SIG-M5 (cell line): ENCODE data around the gene FASTK.
A peak's percentile ranks its signal among the peaks of the same experiment; 100 is the strongest.

Experiments used
- DNase-seq: peaks from one replicate; lab custom pipeline; 2025; lab: John Stamatoyannopoulos, UW

FASTK gene, protein sequence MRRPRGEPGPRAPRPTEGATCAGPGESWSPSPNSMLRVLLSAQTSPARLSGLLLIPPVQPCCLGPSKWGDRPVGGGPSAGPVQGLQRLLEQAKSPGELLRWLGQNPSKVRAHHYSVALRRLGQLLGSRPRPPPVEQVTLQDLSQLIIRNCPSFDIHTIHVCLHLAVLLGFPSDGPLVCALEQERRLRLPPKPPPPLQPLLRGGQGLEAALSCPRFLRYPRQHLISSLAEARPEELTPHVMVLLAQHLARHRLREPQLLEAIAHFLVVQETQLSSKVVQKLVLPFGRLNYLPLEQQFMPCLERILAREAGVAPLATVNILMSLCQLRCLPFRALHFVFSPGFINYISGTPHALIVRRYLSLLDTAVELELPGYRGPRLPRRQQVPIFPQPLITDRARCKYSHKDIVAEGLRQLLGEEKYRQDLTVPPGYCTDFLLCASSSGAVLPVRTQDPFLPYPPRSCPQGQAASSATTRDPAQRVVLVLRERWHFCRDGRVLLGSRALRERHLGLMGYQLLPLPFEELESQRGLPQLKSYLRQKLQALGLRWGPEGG

DNA sequence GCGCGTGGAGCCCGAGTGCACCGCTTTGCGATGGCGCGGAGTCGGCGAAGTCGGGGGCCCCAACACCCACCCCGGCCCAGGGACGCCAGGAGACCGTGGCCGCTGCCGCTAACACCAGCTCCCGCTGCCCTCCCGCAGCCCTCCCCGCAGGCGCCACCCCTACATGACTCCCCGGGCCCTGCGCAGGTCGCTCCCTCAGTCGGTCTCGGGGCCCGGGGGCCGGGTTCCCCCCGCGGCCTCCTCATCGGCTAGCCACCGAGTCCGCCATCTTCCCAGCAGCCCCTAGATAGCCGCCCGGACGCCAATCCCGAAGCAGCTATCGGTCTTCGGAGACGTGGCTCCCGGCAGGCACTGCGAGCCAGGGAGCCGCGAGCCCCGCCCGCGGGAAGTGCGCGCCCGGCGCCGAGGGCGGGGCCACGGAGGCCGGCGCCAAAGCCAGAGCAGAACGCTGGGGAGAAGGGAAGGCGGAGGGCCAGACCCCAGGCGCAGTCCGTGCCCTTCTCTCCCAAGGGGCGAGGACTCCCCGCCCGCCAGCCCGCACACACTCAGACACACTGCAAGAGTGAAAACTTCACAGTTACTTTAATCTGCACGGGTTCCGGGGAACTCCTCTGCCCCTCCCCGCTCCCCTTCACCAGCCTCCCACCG is at the start of gene FASTK:
TSS of gene FASTK (minus strand) at position 288 of the 648 bp plus-strand sequence. CDS start at position 245, 43 bp downstream.
- DNase-seq, result peak; percentile 13

DNA sequence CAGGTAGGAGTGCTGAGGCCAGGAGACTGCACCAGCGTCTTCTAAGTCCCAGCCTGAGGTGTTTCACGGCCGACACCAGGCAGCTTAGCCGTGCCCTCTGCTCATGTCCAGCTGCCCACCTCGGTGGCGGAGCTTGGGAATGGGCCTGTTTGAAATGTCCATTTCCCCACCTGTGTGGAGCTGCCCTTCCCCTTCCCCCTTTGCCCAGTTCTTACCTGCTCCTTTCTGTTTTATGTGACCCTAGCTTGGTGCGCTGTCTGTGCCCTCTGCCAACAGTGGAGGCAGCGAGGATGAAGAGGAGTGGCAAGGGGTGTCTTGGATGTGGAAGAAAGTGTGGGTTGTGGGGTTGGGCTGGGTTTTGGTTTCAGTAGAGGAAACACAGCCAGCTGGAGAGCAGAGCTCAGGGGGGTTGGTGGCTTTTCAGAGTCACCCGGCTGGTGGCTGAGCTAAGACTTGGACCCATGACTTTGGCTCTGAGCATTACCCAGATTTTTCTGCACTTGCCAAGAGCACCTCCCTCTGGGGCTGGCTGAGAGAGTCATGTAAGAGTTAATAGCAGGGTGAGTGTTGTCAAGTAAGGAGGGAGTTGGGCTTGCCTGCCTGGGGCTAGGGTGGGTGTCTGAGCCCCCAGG is 49.5 kb upstream of the FASTK start:
- no peak for DNase-seq

DNA sequence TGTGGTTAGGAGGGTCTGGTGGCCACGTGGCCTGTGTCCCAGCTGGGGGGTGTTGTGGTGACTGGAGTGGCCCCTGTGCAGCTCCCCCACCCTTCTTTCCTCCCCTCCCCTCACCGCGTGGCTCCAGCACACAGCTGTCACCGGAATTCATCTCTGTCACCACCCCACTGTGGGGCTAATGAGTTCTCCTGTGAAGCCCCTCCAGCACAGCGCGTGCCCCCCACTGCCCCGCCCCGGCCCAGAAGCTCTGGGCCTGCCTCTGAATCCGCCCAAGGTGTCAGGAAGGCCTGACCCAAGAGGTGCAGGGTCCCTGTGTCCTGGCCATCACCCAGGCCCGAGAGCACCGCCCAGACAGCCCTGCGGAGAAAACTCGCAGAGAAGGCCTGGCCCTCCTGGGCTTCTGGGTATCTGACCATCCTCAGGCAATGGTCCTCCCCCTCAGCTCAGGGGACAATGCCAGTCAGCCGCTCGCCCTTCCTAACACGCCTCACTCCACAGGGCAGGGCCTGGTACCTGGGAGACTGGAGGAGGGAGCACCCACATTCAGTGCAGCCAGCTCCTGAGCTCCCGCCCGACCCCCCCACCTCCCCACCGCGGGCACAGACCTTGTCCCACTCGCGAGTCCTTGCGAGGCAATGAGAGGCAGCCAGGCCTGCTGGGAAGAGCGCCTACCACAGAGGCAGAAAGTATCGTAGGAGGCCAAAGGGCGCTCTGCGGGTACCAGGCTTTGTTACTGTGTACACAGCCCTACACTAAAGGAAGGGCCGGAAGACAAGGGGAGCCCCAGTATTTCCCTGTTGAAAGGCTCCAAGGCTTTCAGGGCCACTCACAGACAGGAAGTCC is 48.7 kb upstream of the FASTK start:
- DNase-seq, result no peak

DNA sequence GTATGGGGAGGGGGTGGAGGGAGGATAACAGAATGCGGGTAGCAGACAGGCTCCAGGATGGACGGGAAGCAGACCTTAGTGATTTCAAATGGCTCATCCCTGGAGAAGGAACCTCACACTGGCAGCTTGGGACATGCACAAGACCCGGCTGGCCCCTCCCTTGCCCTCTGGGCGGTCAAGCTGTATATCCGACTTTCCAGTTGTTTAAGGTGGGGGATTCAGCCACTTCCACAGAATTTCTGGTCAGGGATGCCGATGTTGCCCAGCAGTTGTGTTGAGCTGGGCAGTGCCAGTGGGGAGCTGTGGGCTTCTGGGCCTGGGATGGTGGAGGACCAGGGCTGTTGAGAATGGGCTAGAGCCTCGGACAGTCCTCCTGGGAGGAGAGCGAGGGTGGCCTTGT is 48.1 kb upstream of the FASTK start:
- DNase-seq, result no peak

DNA sequence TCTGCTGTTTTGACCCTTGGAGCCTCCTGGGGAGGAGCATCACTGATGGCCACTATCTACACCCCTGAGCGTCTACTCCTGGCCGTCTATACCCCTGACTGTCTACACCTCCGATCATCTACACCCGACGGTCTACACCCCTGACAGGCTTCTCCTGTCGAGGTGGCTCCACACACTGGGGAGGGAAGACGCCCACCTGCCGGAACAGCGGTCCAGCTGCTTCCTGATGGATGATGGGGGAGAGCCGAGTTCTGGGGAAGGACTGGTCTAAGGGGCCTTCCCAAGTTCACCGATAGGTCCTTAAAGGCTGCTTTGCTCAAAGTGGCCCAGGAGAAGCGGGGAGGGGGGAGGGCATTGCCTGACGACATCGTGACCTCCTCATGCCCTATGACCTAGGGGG is 47.5 kb upstream of the FASTK start:
- no peak for DNase-seq

DNA sequence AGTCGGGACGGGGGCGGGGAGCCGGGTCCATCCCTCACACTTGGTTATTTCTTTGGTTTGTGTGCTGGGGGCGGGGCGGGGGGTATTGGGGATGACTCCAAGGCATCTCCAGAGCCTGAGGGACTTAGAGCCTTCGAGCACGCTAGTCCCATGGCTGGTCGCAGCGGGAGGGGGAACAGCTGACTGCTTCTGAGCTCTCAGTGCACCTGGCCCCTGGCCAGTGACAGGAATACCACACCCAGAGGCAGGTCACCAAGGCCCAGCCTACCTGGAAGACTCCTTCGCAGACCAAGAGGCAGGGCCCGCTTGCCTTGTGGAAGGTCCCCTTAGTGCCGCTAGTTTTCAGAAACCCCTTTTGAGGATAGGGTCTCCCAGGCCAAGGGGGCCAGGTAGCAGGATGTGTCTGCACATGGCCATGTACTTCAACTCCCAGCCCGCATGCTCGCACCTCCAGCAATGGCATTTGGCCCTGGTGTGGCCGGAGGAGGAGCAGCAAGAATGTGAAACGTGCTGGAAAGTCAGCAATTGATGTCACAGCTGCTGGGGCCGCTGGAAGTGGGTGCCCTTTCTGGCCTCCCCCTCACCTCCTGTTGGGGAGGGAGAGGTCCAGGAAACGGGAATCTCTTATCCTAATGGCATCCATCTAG is 46.0 kb upstream of the FASTK start:
- DNase-seq, result no peak

DNA sequence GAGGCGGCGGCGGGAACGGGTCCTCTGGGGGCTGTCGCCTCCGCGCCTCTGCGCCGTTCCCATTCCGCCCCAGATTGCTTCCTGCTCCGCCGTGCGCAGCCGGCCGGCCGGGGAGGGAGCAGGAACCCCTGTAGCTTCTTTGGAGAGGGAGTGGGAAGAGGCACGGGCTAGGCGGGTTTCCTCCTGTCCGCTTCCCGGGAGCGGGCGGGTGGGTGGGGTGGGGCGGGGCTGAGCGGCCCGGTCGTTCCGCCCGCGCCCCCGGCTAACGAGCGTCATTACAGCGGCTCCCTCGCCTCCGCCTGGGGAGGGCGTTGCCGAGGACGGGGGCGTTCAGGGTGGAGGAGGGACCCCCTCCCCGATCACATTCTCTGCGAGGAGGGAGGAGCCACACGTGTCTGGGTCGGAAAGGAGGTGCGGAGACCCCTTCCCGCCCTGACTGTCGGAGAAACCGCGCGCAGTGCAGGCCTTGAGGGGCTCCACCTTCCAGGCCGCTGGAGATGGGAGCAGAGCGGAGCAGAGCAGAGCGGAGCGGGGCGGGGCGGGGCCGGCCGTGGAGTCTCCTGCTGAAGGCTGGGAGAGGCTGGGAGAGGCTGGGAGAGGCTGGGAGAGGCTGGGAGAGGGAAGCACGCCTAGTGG is 45.4 kb upstream of the FASTK start:
- no peak for DNase-seq

DNA sequence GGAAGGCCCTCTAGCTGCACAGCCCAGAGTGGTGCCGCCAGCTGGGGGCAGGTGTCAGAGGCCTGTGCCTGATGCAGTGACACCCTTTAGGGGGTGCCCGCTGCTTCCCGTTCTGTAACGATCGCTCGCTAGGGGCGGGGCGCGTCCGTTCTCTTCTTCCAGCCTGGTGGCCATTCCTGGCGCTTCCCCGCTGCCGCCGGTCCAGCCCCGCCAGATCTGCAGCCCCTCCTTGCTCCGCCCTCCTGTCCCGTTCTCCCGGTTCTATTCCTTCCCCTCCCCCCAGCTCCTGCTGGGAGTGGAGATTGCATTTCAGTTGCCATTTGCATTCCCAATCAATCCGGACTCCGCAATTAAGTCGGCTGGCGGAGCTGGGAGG is 44.8 kb upstream of the FASTK start:
- no peak for DNase-seq

DNA sequence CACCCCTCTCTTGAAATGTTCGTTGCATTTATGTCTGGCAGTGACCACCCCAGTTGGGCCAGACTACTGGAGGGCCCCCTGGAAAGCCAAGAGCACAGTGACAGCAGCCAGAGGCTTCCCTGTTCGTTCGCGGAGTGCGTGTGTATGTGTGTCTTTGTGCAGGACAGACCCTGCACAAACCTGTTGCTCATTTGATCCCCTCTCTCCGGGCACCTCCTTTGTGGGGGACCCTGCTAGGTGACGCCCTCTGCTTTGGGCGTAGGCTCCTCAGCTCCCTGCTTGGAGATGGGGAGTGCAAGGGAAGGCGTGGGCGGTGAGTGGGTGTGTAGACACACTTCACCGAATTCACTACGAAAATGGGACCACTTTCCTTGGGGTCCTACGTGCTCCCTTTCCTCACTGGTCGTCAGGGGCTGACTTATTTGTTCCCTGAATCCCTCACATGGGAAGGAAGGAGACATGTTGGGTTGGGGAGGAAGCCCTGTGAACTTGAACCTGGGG is 44.3 kb upstream of the FASTK start:
- no peak for DNase-seq

DNA sequence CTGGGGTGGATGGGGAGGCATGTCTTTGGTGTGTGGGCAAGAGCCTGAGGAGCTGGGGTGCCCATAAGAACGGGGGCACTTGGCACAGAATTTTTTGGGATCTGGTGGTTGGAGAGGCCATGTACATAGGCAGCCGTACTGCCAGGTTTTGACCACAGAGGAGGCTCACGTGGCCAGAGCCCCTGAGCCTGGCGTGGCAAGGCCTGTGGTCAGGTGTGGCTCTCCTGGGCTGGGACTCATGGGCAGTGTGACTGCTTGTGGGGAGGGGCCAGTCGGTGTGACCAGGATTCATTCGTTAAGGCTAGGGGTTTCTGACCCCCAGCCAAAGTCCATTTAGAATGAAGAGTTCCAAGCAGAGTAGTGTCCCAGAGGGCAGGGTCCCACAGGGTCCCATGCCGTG is 43.9 kb upstream of the FASTK start:
- no peak for DNase-seq

DNA sequence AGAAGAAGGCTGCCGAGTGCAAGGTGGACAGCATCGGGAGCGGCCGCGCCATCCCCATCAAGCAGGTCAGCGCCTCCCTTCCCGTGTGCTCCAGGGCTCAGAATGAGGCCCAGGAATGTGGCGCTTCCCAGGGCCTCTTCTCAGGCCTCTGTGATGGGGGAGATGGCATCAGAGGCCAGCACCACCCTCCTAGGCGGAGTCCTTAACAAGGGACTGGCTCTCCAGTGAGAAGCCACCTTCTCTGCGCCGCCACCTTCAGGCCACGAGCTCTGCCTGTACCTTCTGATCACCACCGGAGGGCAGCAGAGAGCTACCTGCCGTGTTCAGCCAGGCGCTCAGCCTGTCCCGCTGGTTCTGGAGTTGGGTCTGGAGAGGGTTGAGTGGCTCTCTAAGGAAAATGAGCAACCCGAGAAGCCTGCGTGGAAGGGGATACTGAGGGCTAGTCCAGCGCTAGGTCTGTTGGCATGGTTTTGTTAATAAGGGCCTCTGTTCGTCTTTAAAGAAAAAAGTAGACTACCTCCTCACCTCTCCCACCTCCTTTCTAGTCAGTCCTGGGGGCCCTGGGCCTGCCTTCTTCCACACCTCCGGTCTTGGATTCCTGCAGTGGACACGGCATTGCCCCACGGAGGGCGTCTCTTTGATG is 43.3 kb upstream of the FASTK start:
- no peak for DNase-seq

DNA sequence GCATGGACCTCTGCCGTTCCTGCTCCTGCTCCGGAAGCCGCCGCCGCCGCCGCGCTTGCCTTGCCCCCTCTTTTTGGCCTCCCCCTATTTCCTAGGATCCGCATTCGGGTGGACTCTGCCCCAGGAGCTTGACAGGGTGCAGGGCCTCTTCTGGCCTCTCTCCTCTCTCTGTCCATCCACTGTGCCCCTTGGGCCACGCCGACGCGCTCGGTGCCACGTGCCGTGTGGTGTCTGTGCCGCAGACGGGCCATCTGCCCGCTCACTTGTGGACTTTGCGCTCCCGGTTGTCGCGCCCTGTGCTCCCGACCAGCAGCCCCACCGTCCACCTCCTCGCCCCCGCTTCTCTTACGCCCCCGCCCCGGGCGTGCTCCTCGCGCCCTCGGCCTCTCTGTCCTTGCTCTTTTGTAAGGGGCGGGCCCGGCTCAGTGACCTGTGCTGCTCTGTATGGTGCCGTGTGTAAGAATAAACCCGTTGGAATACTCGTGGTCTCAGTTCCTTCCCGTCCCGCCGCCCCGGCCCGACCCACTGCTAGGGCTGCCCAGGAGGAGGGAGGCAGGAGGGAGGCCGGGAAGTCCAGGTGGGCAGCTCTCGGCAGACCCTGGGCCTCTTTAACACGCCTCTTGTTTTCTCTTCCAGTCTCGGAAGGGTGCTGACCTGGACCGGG is 42.7 kb upstream of the FASTK start:
- no peak for DNase-seq

DNA sequence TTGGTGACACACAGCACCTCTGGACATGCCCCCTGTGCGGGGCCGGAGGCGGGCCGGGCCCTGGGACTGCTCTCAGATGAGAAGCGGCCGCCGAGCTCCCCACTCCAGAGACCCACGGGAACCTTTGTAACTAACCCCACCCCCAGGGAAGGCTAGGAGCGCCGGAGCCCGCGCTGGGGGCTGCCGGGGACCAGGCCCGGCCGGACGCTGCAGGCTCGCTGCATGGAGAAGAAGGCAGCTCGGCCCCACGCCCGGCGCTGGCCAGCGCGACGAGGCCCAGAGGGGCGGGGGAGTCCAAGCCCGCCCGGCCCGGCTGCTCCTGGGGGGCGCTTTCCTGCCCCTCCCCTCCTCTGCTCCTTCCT is 42.2 kb upstream of the FASTK start:
- DNase-seq, result no peak

DNA sequence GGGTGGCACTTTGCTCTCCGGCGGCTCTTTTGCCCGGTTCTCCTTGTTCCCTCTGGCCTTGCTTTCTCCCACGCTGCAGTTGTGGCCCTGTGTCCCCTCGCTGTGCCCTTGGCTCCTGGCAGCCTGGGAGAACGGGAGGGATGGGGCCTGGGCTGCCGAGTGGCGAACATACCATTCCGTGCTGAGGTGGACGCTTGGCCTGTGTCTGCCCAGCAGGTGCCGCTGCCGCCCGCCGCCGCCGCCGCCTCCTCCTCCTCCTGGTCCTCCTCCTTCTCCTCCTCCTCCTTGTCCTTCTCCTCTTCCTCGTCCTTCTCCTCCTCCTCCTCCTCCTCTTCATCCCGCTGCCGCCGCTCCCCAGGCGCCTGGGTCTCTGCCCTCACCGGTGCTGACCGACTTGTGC is 41.7 kb upstream of the FASTK start:
- DNase-seq, result no peak

DNA sequence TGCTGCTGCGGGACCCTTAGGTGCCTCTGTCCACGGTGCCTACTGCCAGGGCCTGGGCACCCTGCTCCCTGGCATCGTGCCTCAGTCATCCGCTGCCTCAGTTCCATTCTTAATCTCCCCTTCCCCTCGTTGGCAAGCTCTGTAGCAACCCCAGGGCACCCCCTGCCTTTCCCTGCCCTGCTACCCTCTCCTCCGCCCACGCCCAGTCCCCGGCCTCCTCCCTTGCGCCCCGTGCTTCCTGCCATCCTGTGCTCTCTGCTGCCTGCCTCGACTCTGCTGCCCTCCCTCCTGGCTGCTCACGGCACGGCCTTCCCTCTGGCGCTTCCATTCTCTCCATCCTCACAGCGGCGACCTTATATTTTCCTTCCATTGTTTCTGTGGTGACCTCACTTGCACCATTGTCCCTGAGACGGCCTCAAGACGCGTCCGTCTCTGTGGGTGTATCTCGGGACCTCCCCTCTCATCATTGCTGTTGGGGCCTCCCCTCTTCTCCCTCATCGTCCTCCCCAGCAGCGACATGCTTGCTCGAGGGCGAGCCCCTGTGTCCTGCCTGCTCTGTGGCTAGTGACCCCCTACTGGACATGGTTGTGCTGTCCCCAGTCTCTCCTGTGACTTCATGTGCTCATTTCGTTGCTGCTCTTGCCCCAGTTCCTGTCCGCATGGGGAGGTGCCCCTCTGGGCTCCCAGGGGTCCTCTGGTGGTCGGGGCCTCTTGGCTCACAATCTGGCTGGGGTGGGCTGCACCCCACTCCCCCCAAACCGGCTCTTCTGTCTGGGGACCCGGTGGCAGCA is 41.0 kb upstream of the FASTK start:
- DNase-seq, result no peak

DNA sequence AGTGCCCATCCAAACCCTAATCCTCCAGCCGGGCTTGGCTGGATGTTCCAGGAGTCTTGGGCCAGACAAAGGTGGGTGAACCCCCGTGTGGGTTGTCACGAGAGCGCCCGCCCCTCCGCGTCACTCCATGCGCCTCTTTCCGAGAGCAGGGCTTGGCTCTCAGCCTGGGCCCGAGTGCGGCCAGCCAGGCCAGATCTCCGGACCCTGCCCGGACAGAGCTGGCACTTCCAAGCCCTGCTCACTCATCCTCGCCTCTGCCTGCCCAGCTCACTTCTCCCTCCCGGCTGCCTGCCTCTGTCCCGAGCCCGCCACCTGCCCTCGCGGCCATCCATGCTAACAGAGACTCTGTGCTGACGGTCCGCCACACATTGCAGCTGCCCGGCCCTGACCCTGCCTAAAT is 40.3 kb upstream of the FASTK start:
- no peak for DNase-seq

DNA sequence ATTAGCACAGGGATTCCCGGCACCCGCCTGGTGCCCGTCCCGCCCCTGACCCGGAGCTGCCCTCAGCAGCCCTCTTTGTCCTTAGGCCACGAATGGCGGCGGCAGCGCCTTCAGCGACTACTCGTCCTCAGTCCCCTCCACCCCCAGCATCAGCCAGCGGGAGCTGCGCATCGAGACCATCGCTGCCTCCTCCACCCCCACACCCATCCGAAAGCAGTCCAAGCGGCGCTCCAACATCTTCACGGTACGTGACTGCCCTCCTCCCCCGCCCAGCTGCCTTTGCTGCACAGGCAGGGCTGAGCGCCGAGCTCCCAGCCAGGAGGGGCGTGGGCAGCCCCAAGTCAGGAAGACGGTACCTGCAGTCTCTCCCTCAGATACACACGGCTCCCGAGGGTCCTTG is 39.3 kb upstream of the FASTK start:
- no peak for DNase-seq

DNA sequence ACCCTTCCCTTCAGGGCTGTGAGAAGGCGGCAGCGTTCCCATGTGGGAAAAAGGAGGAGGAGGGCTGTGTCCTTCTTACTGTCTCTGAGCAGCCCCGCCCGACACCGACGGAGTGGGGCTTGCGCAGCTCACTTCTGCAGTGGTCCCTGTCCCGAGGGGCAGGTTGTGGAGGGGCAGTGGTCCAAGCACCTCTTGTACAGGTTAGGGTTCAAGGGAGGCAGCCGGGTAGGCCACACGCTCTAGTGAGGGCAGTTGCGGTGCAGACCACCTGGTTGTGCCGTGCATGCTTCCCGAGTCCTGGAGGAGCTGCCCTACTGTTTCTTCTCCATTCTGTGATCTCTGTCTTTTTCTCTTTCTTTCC is 38.4 kb upstream of the FASTK start:
- DNase-seq, result no peak
